Measurements from ENCODE around the gene AGTPBP1. TPM values are rescaled to one million over a fixed set of nuclear protein-coding genes. Genes with fewer than 3 reads are reported as not detected.

The AGTPBP1 gene
- total and polyA plus RNA-seq, 2 experiments from 2014 or later: 31.4 to 58.0 TPM

DNA sequence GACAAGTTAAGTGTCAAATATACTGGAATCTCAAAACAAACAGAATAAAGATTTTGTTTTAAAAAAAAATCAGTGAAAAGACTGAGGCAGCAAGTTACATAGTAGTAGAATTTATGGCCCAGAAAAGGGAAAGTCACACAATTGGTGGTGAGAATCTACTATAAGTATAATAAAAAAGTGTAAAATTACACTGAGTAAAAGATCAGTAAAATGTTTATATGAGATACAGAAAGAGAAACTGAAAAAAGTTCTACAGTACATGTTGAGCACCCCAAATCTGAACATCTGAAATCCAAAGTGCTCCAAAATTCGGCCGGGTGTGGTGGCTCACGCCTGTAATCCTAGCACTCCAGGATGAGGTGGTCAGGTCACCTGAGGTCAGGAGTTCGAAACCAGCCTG, 15.0 kb downstream of the AGTPBP1 start:
- H3K4me1 Mint-ChIP-seq: peaks cover 25% of the 10 kb centered on the region
- H4K20me1 ChIP-seq (replicated peaks; ENCODE audit: insufficient read depth): 0 out of 2 replicates have a peak, but pooled peaks cover 7% of the 10 kb centered on the region
- peaks cover 91% of the 10 kb centered on the region for H3K79me2 ChIP-seq (replicated peaks; ENCODE audit: insufficient read depth)
- 0 out of 2 replicates have a peak, but pooled peaks cover 4% of the 10 kb centered on the region for H3F3A ChIP-seq (replicated peaks; ENCODE audit: low read depth)
- no peak for DNase-seq (ENCODE audit: low spot score)
- H3K4me3 Mint-ChIP-seq: no peak overlapping the region
- H3K36me3 ChIP-seq (ENCODE audit: insufficient read depth): 0 out of 2 replicates have a peak, but pooled peaks cover 4% of the 10 kb centered on the region
- H3K4me3 ChIP-seq: no peak overlapping the region
- H2AFZ ChIP-seq: no peak overlapping the region
- TF ChIP-seq CREB1 (CRISPR knock-in tag; IDR thresholded peaks at IDR 0.05; ENCODE audit: low read depth): no peak
- no peak for TF ChIP-seq POLR2AphosphoS5 (IDR thresholded peaks at IDR 0.05; ENCODE audit: low read depth)
- H3K27ac Mint-ChIP-seq: no peak overlapping the region
- H3K9me2 ChIP-seq (ENCODE audit: insufficient read depth): peaks cover 5% of the 10 kb centered on the region; the same call in 1 of the 2 replicates
- peaks cover 23% of the 10 kb centered on the region for H3K4me1 ChIP-seq (ENCODE audit: insufficient read depth)
- no peak for ATAC-seq
- H3K36me3 Mint-ChIP-seq (ENCODE audit: low read depth): peaks cover 21% of the 10 kb centered on the region; the same call in 2 of the 3 replicates
- H3K27me3 Mint-ChIP-seq (ENCODE audit: insufficient read depth, low read depth, poor library complexity): peaks cover 2% of the 10 kb centered on the region
- no peak overlapping the region for H3K27ac ChIP-seq (ENCODE audit: low read depth)
- no peaks in the 10 kb centered on the region for H3K27me3 ChIP-seq (ENCODE audit: insufficient read depth)
- peaks cover 4% of the 10 kb centered on the region; the same call in 1 of the 3 replicates for H3K9me3 Mint-ChIP-seq
- no peak overlapping the region for H3K4me2 ChIP-seq

DNA sequence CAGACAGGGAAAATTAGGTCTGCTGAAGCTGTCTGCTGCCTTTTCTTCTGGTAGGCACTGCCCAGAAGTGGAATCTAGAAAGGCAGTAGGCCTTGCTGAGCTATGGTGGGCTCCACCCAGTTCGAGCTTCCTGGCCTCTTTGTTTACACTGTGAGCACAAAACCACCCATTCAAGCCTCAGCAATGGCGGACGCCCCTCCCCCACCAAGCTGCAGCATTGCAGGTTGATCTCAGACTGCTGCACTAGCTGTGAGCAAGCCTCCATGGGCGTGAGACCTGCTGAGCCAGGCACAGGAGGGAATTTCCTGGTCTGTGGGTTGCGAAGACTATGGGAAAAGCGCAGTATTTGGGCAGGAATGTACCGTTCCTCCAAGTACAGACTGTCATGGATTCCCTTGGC, 18.5 kb downstream of the AGTPBP1 start:
- Mint-ChIP-seq H3K36me3 (ENCODE audit: low read depth) (peaks cover 41% of the 10 kb centered on the region), H3K9me3 (peaks cover 15% of the 10 kb centered on the region; the same call in 2 of the 3 replicates), H3K27ac (peak overlapping the region; percentile 82), H3K4me1 (peaks cover 25% of the 10 kb centered on the region), H3K27me3 (ENCODE audit: insufficient read depth, low read depth, poor library complexity) (peaks cover 2% of the 10 kb centered on the region), H3K4me3 (no peak overlapping the region; the same call in 2 of the 3 replicates)
- Histone ChIP-seq H3K4me3 (peak overlapping the region; percentile 33; the same call in 1 of the 2 replicates), H3K27me3 (ENCODE audit: insufficient read depth) (no peaks in the 10 kb centered on the region), H3K4me2 (peak overlapping the region; percentile 65), H3K79me2 (replicated peaks; ENCODE audit: insufficient read depth) (peaks cover 66% of the 10 kb centered on the region), H2AFZ (no peak overlapping the region), H3K4me1 (ENCODE audit: insufficient read depth) (peaks cover 23% of the 10 kb centered on the region), H3K36me3 (ENCODE audit: insufficient read depth) (0 out of 2 replicates have a peak, but pooled peaks cover 4% of the 10 kb centered on the region), H3K9me2 (ENCODE audit: insufficient read depth) (peaks cover 5% of the 10 kb centered on the region; the same call in 1 of the 2 replicates), H3K27ac (ENCODE audit: low read depth) (peak overlapping the region; percentile 96), H4K20me1 (replicated peaks; ENCODE audit: insufficient read depth) (no peaks in the 10 kb centered on the region), H3F3A (replicated peaks; ENCODE audit: low read depth) (0 out of 2 replicates have a peak, but pooled peaks cover 4% of the 10 kb centered on the region)
- peak; percentile 86 for DNase-seq (ENCODE audit: low spot score)
- peak; percentile 94 for ATAC-seq
- peak; percentile 86 for TF ChIP-seq ZNF331 (CRISPR knock-in tag; IDR thresholded peaks at IDR 0.05; ENCODE audit: low read depth)
- TF ChIP-seq, protein P1, sequence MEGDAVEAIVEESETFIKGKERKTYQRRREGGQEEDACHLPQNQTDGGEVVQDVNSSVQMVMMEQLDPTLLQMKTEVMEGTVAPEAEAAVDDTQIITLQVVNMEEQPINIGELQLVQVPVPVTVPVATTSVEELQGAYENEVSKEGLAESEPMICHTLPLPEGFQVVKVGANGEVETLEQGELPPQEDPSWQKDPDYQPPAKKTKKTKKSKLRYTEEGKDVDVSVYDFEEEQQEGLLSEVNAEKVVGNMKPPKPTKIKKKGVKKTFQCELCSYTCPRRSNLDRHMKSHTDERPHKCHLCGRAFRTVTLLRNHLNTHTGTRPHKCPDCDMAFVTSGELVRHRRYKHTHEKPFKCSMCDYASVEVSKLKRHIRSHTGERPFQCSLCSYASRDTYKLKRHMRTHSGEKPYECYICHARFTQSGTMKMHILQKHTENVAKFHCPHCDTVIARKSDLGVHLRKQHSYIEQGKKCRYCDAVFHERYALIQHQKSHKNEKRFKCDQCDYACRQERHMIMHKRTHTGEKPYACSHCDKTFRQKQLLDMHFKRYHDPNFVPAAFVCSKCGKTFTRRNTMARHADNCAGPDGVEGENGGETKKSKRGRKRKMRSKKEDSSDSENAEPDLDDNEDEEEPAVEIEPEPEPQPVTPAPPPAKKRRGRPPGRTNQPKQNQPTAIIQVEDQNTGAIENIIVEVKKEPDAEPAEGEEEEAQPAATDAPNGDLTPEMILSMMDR (conservative IDR thresholded peaks at IDR 0.05; ENCODE audit: low read depth in 2 of 2): no peak
- TF ChIP-seq EZH2phosphoT487 (IDR thresholded peaks at IDR 0.05; ENCODE audit: unreplicated experiment): no peak
- TF ChIP-seq JUNB (IDR thresholded peaks at IDR 0.05; ENCODE audit: unreplicated experiment): no peak
- TF ChIP-seq, protein P2, sequence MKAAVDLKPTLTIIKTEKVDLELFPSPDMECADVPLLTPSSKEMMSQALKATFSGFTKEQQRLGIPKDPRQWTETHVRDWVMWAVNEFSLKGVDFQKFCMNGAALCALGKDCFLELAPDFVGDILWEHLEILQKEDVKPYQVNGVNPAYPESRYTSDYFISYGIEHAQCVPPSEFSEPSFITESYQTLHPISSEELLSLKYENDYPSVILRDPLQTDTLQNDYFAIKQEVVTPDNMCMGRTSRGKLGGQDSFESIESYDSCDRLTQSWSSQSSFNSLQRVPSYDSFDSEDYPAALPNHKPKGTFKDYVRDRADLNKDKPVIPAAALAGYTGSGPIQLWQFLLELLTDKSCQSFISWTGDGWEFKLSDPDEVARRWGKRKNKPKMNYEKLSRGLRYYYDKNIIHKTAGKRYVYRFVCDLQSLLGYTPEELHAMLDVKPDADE (IDR thresholded peaks at IDR 0.05): peak; percentile 31; the same call in 1 of the 2 replicates
- TF ChIP-seq, protein P3, sequence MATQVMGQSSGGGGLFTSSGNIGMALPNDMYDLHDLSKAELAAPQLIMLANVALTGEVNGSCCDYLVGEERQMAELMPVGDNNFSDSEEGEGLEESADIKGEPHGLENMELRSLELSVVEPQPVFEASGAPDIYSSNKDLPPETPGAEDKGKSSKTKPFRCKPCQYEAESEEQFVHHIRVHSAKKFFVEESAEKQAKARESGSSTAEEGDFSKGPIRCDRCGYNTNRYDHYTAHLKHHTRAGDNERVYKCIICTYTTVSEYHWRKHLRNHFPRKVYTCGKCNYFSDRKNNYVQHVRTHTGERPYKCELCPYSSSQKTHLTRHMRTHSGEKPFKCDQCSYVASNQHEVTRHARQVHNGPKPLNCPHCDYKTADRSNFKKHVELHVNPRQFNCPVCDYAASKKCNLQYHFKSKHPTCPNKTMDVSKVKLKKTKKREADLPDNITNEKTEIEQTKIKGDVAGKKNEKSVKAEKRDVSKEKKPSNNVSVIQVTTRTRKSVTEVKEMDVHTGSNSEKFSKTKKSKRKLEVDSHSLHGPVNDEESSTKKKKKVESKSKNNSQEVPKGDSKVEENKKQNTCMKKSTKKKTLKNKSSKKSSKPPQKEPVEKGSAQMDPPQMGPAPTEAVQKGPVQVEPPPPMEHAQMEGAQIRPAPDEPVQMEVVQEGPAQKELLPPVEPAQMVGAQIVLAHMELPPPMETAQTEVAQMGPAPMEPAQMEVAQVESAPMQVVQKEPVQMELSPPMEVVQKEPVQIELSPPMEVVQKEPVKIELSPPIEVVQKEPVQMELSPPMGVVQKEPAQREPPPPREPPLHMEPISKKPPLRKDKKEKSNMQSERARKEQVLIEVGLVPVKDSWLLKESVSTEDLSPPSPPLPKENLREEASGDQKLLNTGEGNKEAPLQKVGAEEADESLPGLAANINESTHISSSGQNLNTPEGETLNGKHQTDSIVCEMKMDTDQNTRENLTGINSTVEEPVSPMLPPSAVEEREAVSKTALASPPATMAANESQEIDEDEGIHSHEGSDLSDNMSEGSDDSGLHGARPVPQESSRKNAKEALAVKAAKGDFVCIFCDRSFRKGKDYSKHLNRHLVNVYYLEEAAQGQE (IDR thresholded peaks at IDR 0.05; ENCODE audit: unreplicated experiment): peak; percentile 38
- TF ChIP-seq POLR2AphosphoS5 (IDR thresholded peaks at IDR 0.05; ENCODE audit: low read depth): peak; percentile 41; the same call in 1 of the 2 replicates
- no peak for TF ChIP-seq ZNF114 (CRISPR knock-in tag; IDR thresholded peaks at IDR 0.05)
- no peak for TF ChIP-seq STAT1 (IDR thresholded peaks at IDR 0.05; ENCODE audit: unreplicated experiment)
- TF ChIP-seq NANOG (IDR thresholded peaks at IDR 0.05; ENCODE audit: borderline replicate concordance): 0 out of 2 replicates have a peak, but pooled peaks have one; percentile 29
